Right atrium auricular region (tissue), 2 donors: ENCODE data around the gene SNX19. TPM values are rescaled to one million over a fixed set of nuclear protein-coding genes. Genes with fewer than 3 reads are reported as not detected.

Experiments
- DNase-seq: peaks from one replicate; pipeline ENCODE4 v3.0.0-alpha.2; 2019; ENCODE audit warnings: low spot score
- H3K27ac ChIP-seq, 2 donors: fragments of 200-600 bp; sonication (generic); 1 replicate in 1 of 2; 2 replicates in 1 of 2; pipeline ENCODE4 v1.5.1; 2016 to 2019
- H3K27me3 ChIP-seq, 2 donors: fragments of 200-600 bp; sonication (generic); one replicate each; pipeline versions ENCODE4 v1.5.1 to v1.6.0; 2017 to 2019
- H3K36me3 ChIP-seq: fragments of 200-600 bp; sonication (generic); one replicate; pipeline ENCODE4 v1.5.1; 2016
- H3K4me1 ChIP-seq, 2 donors: fragments of 200-600 bp; sonication (generic); one replicate each; pipeline versions ENCODE4 v1.5.1 to v1.6.0; 2017 to 2019
- H3K4me3 ChIP-seq, 2 donors: fragments of 200-600 bp; sonication (generic); 1 replicate in 1 of 2; 2 replicates in 1 of 2; pipeline ENCODE4 v1.5.1; 2017 to 2019; ENCODE audit warnings: mild to moderate bottlenecking in 1 of 2, moderate library complexity in 1 of 2
- H3K9me3 ChIP-seq, 2 donors: fragments of 200-600 bp; sonication (generic); one replicate each; pipeline ENCODE4 v1.5.1; 2019
- CTCF ChIP-seq, 2 donors: fragments of 200-600 bp; sonication (generic); IDR thresholded peaks; one replicate each; pipeline ENCODE4 v1.5.1; 2019; ENCODE audit warnings: antibody characterized with exemption in 2 of 2
- total RNA-seq, 2 donors: library from RNA; depleted of rRNA; stranded (reverse); fragments of >200 nt; gene quantifications; one replicate each; pipeline ENCODE4 v1.1.0, GENCODE V29; 2016

Gene SNX19
- total RNA-seq, 2 donors from 2014 or later, result 66.9 to 85.1 TPM

GRCh38 chr11:130886704-130887103 lies 29.6 kb downstream of the SNX19 start:
- Histone ChIP-seq H3K27me3 (no peaks in the 10 kb centered on the region), H3K36me3 (peaks cover 20% of the 10 kb centered on the region), H3K27ac (peak overlapping the region; percentile 0 to 70)

GRCh38 chr11:130882138-130882551 lies 34.1 kb downstream of the SNX19 start:
- H3K9me3 ChIP-seq, result no peaks in the 10 kb centered on the region
- no peaks in the 10 kb centered on the region for H3K27me3 ChIP-seq
- peak overlapping the region; percentile 33 to 81 for H3K27ac ChIP-seq
- no peak overlapping the region for H3K4me3 ChIP-seq
- peaks cover 0 to 31% of the 10 kb centered on the region in 2 donors for H3K4me1 ChIP-seq
- no peak for DNase-seq
- TF ChIP-seq CTCF (IDR thresholded peaks at IDR 0.05), result no peak
- peaks cover 64% of the 10 kb centered on the region for H3K36me3 ChIP-seq

More at GRCh38 chr11:130886704-130887103, 29.6 kb downstream of the SNX19 start:
- Histone ChIP-seq H3K4me1 (peaks cover 0 to 39% of the 10 kb centered on the region in 2 donors), H3K9me3 (no peaks in the 10 kb centered on the region), H3K4me3 (no peak overlapping the region)
- DNase-seq, result no peak
- TF ChIP-seq CTCF (IDR thresholded peaks at IDR 0.05), result no peak

DNA sequence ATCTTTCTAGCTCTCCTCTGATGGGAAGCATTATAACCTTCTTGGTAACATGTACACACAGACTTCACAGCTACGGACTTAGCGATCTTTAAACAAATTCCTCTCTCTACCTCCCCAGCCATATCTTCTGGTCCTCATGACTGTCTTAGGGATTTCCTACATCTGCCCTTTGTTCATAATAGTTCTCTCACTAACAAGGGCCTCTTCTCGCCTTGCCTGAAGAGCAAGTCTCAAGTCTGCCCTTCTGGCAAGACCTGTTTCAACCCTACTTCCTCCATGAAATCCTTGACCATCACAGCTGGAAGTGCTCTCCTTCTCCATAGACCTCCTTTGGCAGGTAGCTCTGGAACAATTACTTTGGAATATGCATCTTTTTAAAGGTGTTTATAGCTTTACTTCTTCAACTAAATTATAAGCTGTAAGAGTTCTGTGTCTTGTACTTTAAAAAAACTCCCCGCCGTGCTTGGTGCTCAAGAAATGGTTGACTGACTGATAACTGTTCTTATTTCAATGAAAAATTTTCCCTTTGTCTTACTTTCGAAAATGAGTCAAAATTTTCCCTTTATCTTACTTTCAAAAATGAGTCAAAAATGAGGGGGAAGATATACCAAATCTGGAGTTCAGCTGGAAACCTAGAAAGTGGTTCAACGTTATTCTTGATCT lies 34.7 kb downstream of the SNX19 start:
- Histone ChIP-seq H3K4me1 (peaks cover 0 to 29% of the 10 kb centered on the region in 2 donors), H3K27me3 (no peaks in the 10 kb centered on the region), H3K27ac (peak overlapping the region in 1 of 2 donors; percentile 81), H3K4me3 (no peak overlapping the region), H3K36me3 (peaks cover 70% of the 10 kb centered on the region), H3K9me3 (no peaks in the 10 kb centered on the region)
- no peak for TF ChIP-seq CTCF (IDR thresholded peaks at IDR 0.05)
- DNase-seq, result no peak

DNA sequence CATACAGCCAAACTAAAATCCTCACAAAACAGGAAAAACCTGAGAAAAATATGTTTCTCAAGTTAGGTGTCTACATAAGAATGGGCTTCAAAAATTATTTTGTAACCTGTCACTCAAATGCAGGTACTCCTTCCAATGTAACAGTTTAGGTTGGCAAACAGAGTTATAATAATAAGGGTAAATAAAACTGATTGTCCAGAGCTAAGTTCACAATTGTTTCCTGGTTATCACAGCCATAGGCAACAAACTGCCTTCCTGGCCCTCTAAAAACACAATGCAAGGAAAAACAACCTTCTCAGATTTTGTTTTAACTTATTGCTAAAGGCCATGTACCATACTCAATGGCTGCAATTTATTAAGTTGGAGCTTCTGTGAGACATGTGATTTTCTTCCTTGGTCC lies 36.4 kb downstream of the SNX19 start:
- Histone ChIP-seq H3K27me3 (no peaks in the 10 kb centered on the region), H3K9me3 (no peaks in the 10 kb centered on the region), H3K36me3 (peaks cover 73% of the 10 kb centered on the region), H3K4me1 (peaks cover 0 to 18% of the 10 kb centered on the region in 2 donors), H3K4me3 (no peak overlapping the region), H3K27ac (no peak overlapping the region)
- no peak for DNase-seq
- TF ChIP-seq CTCF (IDR thresholded peaks at IDR 0.05), result no peak

DNA sequence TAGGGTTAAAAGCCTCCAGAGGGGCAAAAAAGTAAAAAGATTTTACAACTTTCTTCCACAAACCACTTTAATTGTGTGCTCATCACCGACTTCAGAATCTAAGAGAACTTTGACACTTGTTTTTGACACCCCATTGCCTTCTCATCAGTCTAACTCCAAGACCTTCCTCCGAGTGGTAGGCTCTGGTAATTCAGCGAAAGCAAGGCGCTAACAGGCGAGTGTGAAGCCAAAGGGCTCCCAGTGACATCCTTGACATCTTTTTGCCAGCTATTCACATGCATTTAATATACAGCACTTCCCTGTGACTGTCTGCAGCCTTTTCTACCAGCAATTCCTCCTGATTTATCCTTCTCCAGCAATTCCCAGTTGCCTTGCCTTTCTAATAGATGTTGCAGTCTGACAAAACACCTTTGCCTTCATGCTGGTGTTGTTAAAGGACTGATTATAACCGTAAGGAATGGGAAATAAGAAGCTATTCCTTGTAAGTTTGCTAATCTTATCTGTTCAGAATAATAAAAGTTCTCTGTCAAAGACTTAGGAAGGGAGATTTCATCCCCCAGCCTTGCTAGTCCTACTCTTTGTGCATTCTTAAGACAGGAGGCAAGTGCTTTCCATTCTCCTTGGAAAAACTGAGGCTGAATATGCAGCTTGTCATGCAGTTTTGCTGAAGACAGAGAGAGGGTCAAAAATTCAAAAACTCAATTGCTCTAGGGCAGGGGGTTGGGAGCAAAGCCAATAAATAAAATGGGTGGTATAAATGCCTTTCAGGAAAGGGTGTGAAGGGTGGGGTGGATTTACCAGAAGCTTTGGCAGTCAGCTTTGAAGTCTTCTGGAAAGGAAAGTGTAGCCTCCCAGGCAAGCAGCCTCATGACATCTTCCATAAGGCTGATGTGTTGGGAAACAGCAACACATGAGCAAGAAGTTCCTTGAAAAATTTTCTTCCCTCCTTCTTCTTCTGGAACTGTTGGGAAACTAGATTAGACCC lies 39.1 kb downstream of the SNX19 start:
- no peak for DNase-seq
- Histone ChIP-seq H3K4me3 (no peak overlapping the region), H3K27ac (peak overlapping the region in 1 of 2 donors; percentile 63), H3K9me3 (no peaks in the 10 kb centered on the region), H3K36me3 (peaks cover 57% of the 10 kb centered on the region), H3K4me1 (peaks cover 0 to 21% of the 10 kb centered on the region in 2 donors), H3K27me3 (no peaks in the 10 kb centered on the region)
- no peak for TF ChIP-seq CTCF (IDR thresholded peaks at IDR 0.05)
